NCI-H146 treated with DMSO at 0.1 percent for 48 hours (cell line): ENCODE results near the gene RPL36.
"Not testable (repeated sequence)": the region's sequence is repeated elsewhere in the genome, so short reads cannot be mapped to it uniquely, and the experiment has no call there.

Experiments
- DNase-seq: peaks from one replicate; lab custom pipeline; 2025; ENCODE audit not compliant: unreplicated experiment; lab: John Stamatoyannopoulos, UW

RPL36 gene

GRCh38 chr19:5688262-5688881, 1.7 kb upstream of the RPL36 start:
- DNase-seq: not testable (repeated sequence)

- no peak for DNase-seq
Measured at GRCh38 chr19:5690955-5691821, 1.1 kb downstream of the RPL36 start.

DNA sequence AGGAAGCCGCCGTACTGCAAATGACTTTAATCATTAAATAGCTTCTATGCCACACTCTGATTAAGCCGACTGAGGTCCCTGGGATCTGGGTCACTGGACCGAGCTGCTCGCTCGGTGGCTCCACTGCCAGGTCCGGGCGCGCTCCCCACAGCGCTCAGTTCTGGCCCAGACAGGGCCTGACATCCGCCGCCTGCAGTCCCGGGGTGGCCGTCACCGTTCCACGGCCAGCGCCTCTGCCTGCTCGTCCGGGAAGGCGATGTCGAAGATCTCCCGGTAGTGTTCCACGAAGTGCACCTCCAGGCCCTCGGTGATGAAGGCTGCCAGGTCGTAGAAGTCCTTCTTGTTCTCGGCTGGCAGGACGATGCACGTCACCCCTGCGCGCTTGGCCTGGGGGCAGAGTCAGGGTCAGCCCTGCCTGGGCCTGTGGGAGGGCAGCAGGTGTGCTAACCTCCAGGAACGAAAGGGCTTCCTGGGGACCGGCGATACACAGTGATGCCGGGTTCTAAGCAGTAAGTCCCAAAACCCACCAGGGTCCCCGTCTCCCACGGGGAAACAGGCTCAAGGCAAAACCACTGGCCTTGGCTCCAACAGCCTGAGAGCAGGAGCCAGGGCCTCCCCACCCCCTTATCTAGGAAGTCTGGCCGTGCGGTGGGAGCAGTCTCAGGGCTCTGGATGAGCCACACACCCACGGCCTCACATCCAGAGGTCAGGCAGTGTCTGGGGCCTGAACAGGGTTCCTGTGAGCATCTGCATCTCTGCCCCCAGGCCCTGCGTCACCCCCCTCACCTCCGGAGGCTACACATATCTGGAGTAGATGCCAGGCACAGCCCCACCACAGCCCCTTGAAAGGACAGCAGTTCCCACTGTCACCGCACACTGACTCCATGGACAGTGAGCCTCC, 2.0 kb downstream of the RPL36 start:
- no peak for DNase-seq

DNA sequence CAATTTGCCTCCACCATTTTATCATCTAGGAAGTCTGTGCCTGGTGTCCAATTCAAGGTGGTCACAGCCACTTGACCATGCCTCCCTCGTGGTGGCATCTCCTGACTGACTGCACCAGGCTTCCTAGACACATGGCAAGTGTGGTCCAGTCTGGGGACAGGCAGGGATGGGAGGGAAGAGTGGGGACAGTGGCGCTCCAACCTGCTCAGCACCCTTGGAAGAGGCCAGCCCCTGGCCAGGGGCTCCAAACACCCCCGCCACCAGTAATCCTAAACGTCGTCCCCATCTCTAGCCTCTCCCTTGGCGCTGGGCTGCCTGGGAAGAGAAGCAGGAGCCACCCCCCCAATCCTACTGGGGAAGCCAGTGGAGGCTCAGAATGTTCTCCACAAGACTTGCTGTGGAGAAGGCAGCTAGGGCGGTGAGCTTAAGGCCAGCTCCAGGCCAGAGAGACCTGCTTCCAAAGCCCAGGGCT, 2.7 kb downstream of the RPL36 start:
- DNase-seq: no peak

DNA sequence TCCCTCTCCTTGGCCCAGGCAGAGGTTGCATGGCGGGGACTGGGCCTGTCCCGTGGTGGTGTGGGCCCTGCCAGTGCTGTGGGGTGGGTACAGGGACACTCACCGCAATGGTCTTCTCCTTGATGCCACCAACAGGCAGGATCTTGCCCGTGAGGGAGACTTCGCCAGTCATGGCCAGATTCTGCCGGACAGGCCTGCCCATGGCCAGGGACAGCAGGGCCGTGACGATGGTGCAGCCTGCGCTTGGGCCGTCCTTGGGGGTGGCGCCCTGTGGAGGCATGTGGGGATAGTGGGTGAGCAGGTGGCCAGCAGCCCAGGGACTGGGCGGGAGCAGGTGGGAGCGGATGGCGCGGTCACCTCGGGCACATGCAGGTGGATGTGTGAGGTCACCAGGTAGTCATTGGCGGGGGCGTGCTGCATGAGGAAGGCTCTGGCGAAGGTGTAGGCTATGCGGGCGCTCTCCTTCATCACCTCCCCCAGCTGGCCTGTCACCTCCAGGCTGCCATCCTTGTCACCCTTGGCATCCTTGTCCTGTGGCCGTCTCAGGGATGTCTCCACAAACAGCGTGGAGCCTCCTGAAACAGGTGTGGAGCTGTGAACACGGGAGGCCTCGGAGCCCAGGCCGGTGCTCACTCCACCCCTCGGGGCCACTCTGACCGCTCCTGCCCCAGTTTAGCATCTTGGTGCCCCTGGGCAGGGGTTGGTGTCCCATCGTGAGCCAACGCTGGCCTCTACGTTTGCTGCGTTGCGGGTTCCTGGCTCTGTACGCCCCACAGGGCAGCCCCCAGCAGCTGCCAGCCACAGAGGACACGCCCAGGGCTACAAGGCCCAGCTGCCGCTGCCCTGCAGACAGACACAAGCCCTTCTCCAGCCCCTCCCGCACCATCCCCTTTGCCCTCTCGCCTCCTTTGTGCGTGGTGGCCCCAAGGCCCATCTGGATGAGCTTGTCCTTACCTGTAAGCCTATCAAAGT, 3.4 kb downstream of the RPL36 start:
- DNase-seq: no peak

DNA sequence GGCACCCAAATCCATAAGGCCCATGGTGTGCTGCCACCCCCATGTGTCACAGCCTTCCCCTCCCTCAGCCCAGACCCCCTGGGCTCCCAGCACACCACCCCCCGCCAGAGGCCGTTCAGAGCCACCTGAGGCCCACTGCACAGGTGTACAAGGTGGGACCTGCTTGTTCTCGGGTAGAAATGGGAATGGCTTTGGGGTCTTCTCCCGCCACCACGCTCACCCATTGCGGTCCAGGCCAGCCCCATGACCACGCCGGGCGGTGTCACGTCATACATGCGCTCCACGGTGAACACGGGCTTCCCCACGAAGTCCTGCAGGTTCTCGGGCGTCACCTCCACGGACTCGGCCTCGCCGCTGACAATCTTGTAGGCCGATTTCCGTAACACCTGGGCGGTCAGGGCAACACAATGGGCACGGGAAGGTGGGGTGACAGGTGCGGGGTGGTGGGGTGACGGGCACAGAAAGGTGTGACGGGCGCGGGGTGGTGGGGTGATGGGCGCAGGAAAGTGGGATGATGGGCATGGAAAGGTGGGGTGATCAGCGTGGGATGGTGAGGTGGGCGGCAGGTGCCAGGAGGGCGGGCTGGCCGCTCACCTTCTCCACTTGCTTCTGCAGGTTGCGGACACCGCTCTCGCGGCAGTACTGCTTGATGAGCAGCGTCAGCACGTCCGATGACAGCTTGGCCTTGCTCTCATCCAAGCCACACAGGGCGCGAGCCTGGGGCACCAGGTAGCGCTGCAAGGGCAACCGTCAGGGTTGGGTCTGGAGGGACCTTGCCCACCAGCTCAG, 4.3 kb downstream of the RPL36 start:
- DNase-seq: no peak

- DNase-seq: no peak
Measured at GRCh38 chr19:5694956-5695648, 5.0 kb downstream of the RPL36 start.

DNA sequence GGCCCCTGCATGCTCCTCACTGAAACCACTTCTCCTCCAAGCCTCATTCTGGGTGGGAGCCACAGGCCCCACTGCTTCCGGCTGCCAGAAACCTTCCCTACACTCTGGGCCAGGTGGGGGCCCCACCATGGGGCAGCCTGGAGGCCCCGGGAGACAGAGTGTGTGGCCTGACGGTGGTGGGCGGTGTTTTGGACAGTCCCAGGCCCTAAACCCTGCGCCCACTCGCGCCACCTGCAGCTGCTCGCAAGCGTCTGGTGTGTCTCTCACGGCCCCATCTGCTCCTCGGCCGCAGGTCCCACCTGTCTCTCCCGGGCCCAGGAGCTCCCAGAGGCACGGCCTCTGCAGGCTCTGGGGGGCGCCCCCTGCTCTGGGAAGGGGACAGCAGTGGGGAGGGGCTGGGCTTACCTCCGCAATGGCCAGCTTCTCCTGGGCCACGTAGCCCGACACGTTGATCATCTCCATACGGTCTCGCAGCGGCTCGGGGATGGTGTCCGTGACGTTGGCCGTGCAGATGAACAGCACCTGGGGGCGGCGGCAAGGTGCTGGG, 5.6 kb downstream of the RPL36 start:
- no peak for DNase-seq

DNA sequence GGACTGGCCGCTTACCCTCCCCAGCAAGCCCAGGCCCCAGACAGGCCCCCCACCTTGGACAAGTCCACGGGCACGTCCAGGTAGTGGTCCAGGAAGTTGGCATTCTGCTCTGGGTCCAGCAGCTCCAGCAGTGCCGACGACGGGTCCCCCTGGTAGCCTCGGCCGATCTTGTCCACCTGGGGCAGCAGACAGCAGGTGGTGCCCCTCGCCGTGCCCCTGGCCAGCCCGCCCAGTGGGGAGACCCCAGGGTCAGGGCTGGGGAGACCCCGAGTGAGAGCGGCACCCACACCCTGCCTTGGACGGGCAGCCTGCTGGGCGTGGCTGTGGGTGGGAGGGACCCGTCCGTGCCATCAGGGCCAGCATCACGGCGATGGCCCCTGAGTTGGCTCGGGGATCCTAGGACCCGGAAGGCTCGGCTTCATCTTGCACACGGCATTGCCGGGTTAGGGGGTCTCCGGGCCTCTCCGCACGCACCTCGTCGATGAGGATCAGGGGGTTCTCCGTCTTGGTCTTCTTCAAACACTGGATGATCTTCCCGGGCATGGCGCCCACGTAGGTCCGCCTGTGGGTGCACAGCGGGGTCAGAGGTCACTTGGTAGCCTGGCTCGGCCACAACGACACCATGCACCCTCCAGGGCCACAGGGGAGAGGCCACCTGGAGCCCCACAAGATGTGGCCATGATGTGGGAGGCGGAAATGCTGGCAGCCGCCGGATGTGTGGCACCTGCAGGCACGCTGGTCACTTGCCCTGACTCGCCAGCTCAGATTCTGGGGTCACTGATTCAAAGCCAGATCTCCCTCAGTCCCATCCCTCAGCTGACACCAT, 6.3 kb downstream of the RPL36 start:
- DNase-seq: no peak

DNA sequence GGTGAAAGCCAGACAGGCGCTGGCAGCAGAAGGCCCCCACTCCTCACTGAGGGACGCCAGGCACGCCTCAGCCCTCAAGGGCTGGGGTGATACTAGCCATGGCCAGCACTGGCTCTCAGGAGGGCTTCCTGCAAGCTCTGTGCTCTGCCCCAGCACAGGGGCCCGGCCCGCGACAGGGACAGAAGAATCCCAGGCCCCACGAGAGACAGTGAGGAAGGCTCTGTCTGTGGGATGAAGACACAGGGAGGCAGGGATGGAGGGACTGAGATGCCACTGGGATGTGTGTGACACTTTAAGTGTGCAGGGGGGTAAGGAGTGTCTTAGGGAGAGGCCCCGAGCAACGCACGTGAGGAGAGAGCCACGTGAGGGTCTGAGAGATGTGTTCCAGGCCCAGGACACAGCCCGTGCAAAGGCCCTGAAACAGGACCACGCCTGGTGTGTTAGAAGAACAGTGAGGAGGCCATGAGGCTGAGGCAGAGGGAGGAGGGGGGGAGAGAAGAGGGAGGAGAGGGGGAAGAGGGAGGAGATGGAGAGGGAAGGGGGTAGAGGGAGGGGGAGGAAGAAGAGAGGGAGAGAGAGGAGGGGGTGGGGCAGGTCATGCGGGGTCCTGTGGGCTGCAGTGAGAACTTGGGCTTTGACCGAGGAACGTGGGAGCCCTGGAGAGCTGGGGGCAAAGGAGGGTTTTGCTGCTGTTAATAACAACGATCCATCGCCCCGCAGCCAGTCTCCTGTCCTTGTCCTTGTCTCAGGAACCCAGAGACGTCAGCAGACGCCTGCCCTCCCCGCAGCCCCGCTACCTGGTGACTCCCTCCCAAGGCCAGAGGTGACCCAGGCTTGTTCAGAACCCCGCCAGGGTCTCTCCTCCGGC, 7.2 kb downstream of the RPL36 start:
- DNase-seq: no peak

DNA sequence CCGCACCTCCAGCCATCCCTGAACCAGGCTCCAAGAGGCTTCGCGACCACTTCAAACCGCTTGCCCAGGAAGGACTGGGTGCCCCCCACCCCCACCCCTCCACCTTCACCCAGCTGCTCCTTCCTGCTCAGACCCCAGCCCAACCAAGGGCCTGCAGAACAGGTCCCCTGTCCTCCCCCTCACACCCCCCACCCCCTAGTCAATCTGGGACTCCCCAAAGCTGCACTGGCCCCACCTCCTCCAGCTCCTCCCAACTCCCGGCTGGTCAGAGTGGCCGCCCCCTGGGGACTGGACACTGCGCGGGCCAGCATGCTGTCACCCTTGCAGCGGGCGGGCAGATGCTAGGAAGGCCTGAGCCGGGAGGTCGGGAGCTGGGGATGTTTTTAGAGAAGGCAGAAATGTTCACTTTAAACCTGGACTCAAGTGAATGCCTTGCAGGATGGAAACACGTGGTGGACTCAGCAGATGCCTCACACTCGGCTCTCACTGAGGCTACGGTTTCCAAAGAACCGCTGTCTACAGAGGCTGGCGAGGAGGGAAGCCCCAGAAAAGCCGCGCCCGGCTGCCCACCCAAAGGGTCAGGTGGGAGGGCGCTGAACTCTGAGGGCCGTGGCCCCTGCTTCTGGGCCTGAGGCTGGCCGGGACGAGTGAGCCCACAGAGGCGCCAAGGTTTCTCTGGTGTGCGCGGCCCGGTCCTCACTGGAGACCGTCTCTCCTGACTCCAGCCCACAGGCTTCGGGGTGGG, 8.0 kb downstream of the RPL36 start:
- no peak for DNase-seq

DNA sequence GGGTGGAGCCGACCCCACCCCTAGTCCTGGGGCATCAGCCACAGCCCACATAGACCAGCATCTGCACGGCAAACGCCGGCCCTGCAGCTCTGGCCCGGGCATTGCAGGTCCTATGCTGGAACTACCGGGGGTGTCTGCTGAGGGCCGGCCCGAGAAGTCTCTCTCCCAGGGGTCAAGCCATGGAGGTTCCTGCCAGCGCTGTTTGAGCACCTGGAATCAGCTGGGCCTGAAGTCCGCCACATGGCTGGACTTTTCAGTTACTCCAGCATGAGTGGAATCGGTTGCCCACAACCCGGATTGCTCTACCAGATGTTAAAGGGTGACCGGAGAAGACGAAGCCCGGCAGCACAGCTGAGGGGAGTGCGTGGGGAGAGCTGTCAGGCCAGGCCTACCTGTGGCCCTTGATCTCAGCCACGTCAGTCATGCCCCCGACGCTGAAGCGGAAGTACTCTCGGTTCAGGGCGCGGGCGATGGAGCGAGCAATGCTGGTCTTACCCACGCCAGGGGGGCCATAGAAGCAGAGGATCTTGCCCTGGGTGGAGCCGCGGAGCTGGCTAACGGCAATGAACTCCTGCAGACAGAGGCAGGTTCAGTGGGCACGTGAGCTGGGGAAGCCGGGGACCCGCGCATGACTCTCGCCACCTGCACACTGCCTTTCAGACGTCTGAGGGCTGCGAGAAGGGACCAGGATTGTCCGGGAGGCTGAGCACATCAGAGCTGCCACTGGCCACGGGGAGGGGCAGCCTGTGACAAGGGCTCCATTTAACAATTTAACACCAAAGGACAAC, 8.7 kb downstream of the RPL36 start:
- no peak for DNase-seq

GRCh38 chr19:5700455-5701092, 10.5 kb downstream of the RPL36 start:
- no peak for DNase-seq

DNA sequence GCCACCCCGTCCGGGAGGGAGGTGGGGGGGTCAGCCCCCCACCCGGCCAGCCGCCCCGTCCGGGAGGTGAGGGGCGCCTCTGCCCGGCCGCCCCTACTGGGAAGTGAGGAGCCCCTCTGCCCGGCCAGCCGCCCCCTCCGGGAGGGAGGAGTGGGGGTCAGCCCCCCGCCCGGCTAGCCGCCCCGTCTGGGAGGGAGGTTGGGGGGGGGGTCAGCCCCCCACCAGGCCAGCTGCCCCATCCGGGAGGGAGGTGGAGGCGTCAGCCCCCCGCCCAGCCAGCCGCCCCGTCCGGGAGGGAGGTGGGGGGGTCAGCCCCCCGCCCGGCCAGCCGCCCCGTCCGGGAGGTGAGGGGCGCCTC, 11.9 kb downstream of the RPL36 start:
- not testable (repeated sequence) for DNase-seq
